Liver (tissue), 3 donors: ENCODE results near the gene ATXN7L1.
"Not testable (repeated sequence)": the region's sequence is repeated elsewhere in the genome, so short reads cannot be mapped to it uniquely, and the experiment has no call there.

ENCODE experiments used
- ATF3 ChIP-seq: IDR thresholded peaks from 2 replicates; pipeline ENCODE4 v1.6.1; 2016; ENCODE audit warnings: antibody characterized with exemption
- CTCF ChIP-seq: fragments of 150-350 bp; IDR thresholded peaks from 2 replicates; pipeline ENCODE4 v1.5.1; 2017; ENCODE audit warnings: improper control_type of control experiment, low read depth, low read length; ENCODE audit not compliant: missing input control
- EGR1 ChIP-seq, 2 donors: IDR thresholded peaks; 2 replicates each; pipeline ENCODE4 v1.6.1; 2016 to 2018; ENCODE audit warnings: antibody characterized with exemption in 2 of 2, low read depth in 2 of 2
- GABPA ChIP-seq, 2 donors: IDR thresholded peaks in 1 of 2; conservative IDR thresholded peaks in 1 of 2; 2 replicates each; pipeline ENCODE4 v1.6.1; 2016; ENCODE audit warnings: antibody characterized with exemption in 2 of 2, mild to moderate bottlenecking in 1 of 2, moderate library complexity in 1 of 2
- HNF4A ChIP-seq, 2 donors: conservative IDR thresholded peaks; 2 replicates each; pipeline ENCODE4 v1.6.1; 2016; ENCODE audit warnings: antibody characterized with exemption in 2 of 2, mild to moderate bottlenecking in 2 of 2
- HNF4G ChIP-seq: IDR thresholded peaks from 2 replicates; pipeline ENCODE4 v1.6.1; 2016; ENCODE audit warnings: antibody characterized with exemption
- RAD21 ChIP-seq, 2 donors: IDR thresholded peaks; 2 replicates each; pipeline ENCODE4 v1.6.1; 2016; ENCODE audit warnings: antibody characterized with exemption in 2 of 2, mild to moderate bottlenecking in 2 of 2
- REST ChIP-seq: IDR thresholded peaks from 2 replicates; pipeline ENCODE4 v1.6.1; 2016; ENCODE audit warnings: antibody characterized with exemption, mild to moderate bottlenecking
- SP1 ChIP-seq: IDR thresholded peaks from 2 replicates; pipeline ENCODE4 v1.6.1; 2018; ENCODE audit warnings: antibody characterized with exemption, mild to moderate bottlenecking
- TAF1 ChIP-seq: conservative IDR thresholded peaks from 2 replicates; pipeline ENCODE4 v1.6.1; 2016; ENCODE audit warnings: antibody characterized with exemption, mild to moderate bottlenecking
- YY1 ChIP-seq: IDR thresholded peaks from 2 replicates; pipeline ENCODE4 v1.6.1; 2016; ENCODE audit warnings: antibody characterized with exemption, mild to moderate bottlenecking
- donor health status: healthy.
- donor health status: healthy.

- not testable (repeated sequence) for TF ChIP-seq CTCF; EGR1 (IDR thresholded peaks at IDR 0.05; ENCODE audit: low read depth in 2 of 2); RAD21 (IDR thresholded peaks at IDR 0.05); YY1; REST; TAF1; SP1; GABPA (IDR thresholded peaks at IDR 0.05 in 1 of 2, conservative IDR thresholded peaks at IDR 0.05 in 1 of 2); HNF4G; ATF3; HNF4A (conservative IDR thresholded peaks at IDR 0.05)
Measured at GRCh38 chr7:105710720-105711119, 165.7 kb downstream of the ATXN7L1 start.
